Kidney epithelial cell (primary cell): ENCODE results near the gene GNGT1. TPM values are rescaled to one million over a fixed set of nuclear protein-coding genes. Genes with fewer than 3 reads are reported as not detected.

Experiments
- DNase-seq: peaks from one replicate; pipeline ENCODE4 v3.0.0-alpha.2; 2010; ENCODE audit warnings: low read depth
- H3K27me3 ChIP-seq: 2 replicates; pipeline ENCODE4 v1.6.0; 2011; ENCODE audit warnings: low read length; ENCODE audit not compliant: control insufficient read depth, insufficient read depth
- H3K36me3 ChIP-seq: 2 replicates; pipeline ENCODE4 v1.5.1; 2011; ENCODE audit warnings: low read length; ENCODE audit not compliant: control insufficient read depth, insufficient read depth
- H3K4me3 ChIP-seq: 2 replicates; pipeline ENCODE4 v1.5.1; 2011; ENCODE audit warnings: low read depth, mild to moderate bottlenecking, control low read depth, low read length
- CTCF ChIP-seq: IDR thresholded peaks from 2 replicates; pipeline ENCODE4 v1.5.1; 2011; ENCODE audit warnings: mild to moderate bottlenecking, moderate library complexity, low read length, control low read depth, inconsistent platforms; ENCODE audit not compliant: insufficient read depth, poor library complexity, severe bottlenecking
- total RNA-seq: library from RNA; depleted of rRNA; stranded (reverse); fragments of >200 nt; gene quantifications from 2 replicates; pipeline ENCODE4 v1.2.3, GENCODE V29; 2015

The GNGT1 gene
- total RNA-seq, 1 donor from 2014 or later: not detected

DNA sequence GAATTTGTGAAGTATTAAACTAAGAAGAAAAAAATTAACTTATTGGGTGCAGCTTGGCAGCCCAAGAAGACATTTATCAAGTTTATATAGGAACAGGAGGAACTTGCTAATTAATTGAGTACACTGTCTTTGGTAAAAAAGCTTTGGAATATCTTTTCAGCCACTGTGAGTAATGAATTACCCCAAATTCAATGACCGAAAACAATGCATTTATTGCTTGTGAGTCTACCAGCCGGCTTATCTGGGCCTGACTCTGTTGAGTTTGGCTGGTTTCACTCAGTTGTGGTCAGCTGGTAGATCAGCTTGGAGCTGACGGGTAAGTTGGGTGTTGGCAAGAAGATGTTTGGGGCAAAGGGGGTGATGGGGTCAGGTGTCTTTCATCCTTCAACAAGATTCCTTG, 26.8 kb downstream of the GNGT1 start:
- H3K27me3 ChIP-seq: no peaks in the 10 kb centered on the region
- H3K4me3 ChIP-seq: no peak overlapping the region
- H3K36me3 ChIP-seq: no peaks in the 10 kb centered on the region
- no peak for DNase-seq
- TF ChIP-seq CTCF: no peak

DNA sequence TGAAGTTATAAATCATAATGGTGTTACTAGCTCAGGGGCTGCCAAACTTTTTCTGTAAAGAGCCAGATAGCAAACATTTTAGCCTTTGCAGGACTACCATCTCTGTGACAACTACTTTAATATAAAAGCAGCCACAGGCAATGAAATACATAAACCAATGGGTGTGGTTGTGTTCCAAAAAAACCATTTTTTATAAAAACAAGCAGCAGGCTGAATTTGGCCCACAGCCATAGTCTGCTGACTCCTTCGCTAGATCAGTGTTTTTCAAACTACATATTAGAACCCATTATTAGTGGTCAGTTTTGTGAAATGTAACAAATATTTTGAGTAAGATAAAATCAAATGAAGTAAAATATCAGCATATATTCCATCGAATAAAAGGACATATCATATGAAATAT, 28.7 kb downstream of the GNGT1 start:
- DNase-seq: no peak
- no peak for TF ChIP-seq CTCF
- H3K36me3 ChIP-seq: no peaks in the 10 kb centered on the region
- H3K4me3 ChIP-seq: no peak overlapping the region
- no peaks in the 10 kb centered on the region for H3K27me3 ChIP-seq

DNA sequence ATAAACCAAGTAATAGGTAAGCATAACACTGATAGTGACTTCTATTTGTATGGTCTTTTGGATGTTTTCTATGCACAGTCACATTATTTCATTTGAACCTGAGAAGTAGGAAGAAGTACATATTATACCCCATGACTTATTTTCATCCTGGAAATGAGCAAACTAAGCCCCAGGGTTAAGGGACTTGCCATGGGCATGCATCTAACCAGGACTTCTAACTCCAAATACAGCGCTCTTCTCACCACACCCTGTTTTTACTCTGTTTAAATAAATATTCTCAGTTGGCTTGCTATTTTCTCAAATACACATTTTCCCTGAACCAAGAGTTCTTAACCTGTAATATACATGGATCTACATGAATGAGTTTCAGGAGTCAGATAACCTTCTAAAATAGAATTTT, 31.5 kb downstream of the GNGT1 start:
- Histone ChIP-seq H3K27me3 (no peaks in the 10 kb centered on the region), H3K36me3 (no peaks in the 10 kb centered on the region), H3K4me3 (no peak overlapping the region)
- no peak for DNase-seq
- TF ChIP-seq CTCF: no peak

DNA sequence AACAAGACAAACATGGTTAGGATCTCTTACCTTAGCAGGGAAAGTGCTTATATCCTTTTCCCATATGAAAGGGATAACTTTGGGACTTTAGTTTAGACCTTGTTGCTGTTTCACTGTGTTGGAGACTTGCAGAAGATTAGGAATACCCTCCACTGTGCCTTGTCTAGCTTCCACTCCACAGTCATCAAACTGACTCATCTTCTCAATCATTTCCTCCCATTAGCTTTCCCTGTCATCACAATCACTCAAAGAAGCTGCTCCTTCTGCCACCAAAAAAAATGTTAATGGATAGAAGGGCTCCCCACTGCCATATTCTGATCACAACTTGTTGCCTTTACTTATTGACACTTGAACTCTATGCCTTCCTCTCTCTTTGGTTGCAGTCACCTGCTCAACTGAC, 31.9 kb downstream of the GNGT1 start:
- Histone ChIP-seq H3K27me3 (no peaks in the 10 kb centered on the region), H3K36me3 (no peaks in the 10 kb centered on the region), H3K4me3 (no peak overlapping the region)
- no peak for DNase-seq
- no peak for TF ChIP-seq CTCF

DNA sequence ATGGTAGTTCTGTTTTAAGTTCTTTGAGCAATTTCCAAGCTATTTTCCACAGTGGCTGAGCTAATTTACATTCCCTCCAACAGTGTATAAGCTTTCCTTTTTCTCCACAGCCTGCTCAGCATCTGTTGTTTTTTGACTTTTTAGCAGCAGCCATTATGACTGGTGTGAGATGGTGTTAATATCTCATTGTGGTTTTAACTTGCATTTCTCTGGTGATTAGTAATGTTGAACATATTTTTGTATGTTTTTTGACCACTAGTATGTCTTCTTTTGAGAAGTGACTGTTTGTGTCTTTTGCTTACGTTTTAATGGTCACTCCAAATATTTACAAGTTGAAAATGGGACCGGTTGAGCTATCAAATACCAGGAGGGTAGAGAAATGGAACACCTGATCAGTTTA, 35.6 kb downstream of the GNGT1 start:
- no peak for TF ChIP-seq CTCF
- DNase-seq: no peak
- H3K27me3 ChIP-seq: no peaks in the 10 kb centered on the region

DNA sequence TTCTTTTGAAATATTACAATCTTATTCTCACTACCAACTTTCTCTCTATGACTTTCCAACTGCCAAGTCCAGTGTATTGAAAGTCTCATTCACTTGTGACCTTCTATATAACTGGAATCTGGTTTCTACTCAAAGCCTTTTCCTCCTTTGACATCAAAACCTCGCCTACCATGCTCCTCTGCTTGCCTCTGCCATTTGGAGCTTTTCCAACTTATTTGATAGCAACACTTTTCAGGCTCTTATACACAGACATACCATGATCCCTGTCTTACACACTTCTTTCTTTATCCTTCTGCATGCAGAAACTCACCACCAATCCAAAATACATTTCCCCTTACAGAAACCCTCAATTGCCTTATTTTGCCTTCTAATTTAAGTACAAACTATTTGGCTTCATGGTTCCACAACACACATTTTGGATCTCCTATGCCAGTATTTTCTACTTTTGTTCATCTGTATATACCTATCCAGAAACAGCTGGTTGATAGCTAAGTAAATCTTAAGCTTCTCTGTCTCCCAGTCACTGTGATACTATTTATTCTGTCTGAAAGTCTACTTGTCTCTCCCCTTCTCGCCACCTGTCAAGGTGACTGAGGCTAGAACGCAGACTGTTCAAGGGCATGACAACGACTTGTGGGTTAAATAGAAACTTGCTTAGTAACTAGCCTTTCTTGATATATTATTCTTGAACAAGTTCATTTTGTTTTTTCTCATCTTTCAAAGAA, 37.6 kb downstream of the GNGT1 start:
- TF ChIP-seq CTCF: no peak

More for the DNA sequence above, 35.6 kb downstream of the GNGT1 start:
- H3K4me3 ChIP-seq: no peak overlapping the region
- H3K36me3 ChIP-seq: no peaks in the 10 kb centered on the region

More for the DNA sequence above, 37.6 kb downstream of the GNGT1 start:
- Histone ChIP-seq H3K27me3 (no peaks in the 10 kb centered on the region), H3K36me3 (no peaks in the 10 kb centered on the region), H3K4me3 (no peak overlapping the region)
- DNase-seq: no peak
